Epithelial cell of prostate (primary cell): ENCODE results near the gene CDH10.

Experiments used
- DNase-seq: peaks from one replicate; pipeline ENCODE4 v3.0.0-alpha.2; 2011; ENCODE audit warnings: low read depth, low spot score
- H3K27ac ChIP-seq: fragments of 450-650 bp; 2 replicates; pipeline ENCODE4 v1.5.1; 2017; ENCODE audit warnings: mild to moderate bottlenecking

CDH10 gene

DNA sequence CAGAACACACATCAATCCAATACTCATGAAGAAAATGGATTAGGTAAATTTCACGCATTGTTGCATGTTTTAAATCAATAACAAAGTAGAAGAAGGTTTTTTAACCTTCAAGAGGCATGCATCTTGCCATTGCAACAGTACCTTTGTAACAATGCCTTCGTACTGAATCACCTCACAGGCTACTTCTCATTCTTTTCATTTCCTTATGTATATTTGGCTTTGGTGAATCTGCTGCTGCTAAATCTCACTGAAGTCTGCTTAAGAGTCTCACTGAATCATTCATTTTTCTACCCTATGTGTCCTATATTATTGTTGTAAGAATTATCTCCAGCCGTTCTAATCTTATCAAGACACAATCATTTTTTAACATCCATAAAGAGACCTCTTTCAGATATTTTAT, 152.5 kb downstream of the CDH10 start:
- no peak overlapping the region for H3K27ac ChIP-seq
- DNase-seq = no peak

DNA sequence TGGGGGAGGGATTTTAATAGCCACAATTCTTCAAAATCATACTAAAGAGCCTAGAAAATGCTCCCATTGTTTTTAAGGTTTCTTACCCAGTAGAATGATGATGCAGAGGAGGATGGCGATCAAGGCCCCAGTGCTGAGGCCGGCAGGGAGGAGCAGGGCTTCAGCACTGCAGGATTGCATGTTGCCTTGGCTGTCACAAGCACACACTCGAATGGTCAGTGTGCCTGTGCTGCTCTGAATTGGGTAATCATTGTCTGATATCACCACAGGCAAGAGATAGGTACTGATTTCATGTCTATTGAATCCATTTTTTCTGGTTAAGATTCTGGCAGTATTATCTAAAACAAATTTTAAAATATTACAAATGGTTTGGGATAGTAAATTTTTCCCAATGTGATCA, 153.3 kb downstream of the CDH10 start:
- no peak overlapping the region for H3K27ac ChIP-seq
- no peak for DNase-seq

GRCh38 chr5:24487368-24488229, 157.2 kb downstream of the CDH10 start:
- DNase-seq = no peak

GRCh38 chr5:24480952-24481351, 163.8 kb downstream of the CDH10 start:
- no peak for DNase-seq
- H3K27ac ChIP-seq = no peak overlapping the region

More at GRCh38 chr5:24487368-24488229, 157.2 kb downstream of the CDH10 start:
- no peak overlapping the region for H3K27ac ChIP-seq

DNA sequence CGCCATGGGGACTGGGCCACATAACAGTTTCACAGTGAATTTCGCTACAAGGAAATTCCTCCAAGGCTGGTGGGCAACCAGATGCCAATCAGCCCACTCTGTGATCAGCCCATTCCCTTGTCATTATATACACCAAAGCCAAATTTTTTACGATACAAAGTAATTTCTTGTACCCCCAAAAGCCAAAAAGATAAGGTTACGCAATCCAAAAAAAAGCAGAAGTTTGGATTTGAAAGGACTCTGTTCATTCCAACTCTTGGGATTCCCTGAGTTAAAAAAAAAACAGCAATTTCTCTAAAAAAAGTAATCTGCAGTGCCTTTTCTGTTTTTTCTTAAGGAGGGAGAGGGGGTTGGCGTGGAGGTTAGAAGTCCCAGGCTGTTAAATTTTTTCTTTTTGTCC, 166.8 kb downstream of the CDH10 start:
- no peak for DNase-seq
- H3K27ac ChIP-seq = no peak overlapping the region

DNA sequence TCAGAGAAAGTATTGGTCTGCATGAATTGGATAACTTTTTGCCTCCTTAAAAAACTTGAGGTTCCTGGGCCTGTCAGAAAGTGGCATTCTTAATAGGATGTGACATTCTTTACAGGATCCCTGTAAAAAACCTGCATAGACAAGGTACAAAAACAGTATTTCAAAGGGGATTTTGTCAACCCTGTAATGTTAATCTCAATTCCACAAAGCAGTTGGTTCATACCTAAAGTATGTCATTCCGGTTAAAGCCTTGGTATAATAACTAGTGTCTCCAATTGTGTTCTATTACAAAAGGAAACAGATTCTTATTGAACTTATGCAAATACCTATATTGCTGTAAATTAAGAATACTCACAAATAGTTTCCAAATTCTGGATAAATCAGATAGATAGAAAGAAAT, 169.7 kb downstream of the CDH10 start:
- DNase-seq = no peak
- no peak overlapping the region for H3K27ac ChIP-seq

- H3K27ac ChIP-seq = no peak overlapping the region
- DNase-seq = no peak
Measured at GRCh38 chr5:24474685-24475084, 170.1 kb downstream of the CDH10 start.

DNA sequence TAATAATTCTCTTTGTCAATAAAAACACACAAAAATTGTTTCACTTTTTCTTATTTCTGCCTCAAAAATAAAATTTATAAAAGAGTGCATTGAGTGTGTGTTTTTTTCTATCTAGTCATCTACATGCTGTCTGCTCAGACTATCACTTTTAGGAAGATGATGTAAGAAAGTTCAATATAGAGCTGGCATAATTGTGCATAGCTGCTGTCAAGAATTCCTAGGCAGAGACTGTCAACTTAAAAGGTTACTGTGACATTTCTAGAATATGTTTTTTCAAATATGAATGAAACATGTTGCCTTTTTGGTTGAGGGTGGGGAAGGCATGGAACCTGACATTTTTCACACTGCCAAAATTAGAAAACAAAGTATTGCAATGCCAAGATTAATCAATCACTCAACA, 172.3 kb downstream of the CDH10 start:
- DNase-seq = no peak
- no peak overlapping the region for H3K27ac ChIP-seq

DNA sequence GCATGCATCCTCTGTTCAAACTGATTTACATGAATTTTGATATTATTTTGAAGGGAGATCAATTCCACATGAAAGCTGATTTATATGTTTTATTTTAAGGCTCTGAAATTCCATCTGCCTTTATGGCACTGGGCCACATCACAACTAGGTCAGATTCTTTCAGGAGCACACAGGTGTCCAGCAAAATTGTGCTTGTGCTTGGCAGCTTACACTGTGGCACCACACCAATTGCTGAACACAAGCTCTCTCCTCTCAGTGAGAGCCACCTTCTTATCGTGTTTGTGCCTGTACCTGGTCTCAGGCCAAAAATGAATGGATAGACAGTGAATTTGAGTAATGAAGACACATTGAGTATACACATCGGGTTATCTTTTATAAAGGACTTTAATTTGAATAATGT, 200.4 kb downstream of the CDH10 start:
- no peak overlapping the region for H3K27ac ChIP-seq

DNA sequence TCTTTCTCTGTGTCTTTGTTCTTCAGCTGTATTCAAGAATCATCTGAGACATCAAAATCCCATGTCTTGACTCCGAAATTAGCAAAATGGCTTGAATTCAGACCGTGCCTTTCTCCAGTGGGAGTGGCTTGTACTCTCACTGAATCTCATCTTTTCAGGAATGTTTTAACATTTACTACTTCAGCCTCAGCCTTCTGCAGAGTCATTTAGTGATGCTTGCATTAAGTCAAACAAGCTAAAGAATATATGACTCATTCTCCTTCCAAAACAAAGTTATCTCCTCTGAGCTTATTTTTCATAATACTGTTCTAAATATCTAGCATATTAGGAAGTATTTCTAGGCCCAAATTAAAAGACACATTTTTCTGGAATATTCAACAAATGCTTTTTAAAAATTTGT, 205.3 kb downstream of the CDH10 start:
- no peak for DNase-seq

More for the DNA sequence above, 200.4 kb downstream of the CDH10 start:
- no peak for DNase-seq

More for the DNA sequence above, 205.3 kb downstream of the CDH10 start:
- no peak overlapping the region for H3K27ac ChIP-seq
